ENCODE measurements around the gene GPR137B. TPM values are rescaled to one million over a fixed set of nuclear protein-coding genes. Genes with fewer than 3 reads are reported as not detected.

Gene GPR137B
- total and polyA plus RNA-seq, 12 donors, result 3.4 to 30.0 (median 13.7) TPM

- no peaks in the 10 kb centered on the region for H3K4me1 ChIP-seq (replicated peaks in 1 of 2)
- H3K9me3 ChIP-seq (replicated peaks in 1 of 3), result no peaks in the 10 kb centered on the region
- 89 to 95% (median 90%) methylated on average over 9 to 19 of the region's 19 CpGs for WGBS, 4 donors
- TF ChIP-seq POLR2A (IDR thresholded peaks at IDR 0.05) (no peak), CTCF (IDR thresholded peaks at IDR 0.05) (no peak)
- intact Hi-C loops (cut with DNase I), result no loop called here
- H3K36me3 ChIP-seq (replicated peaks in 1 of 2), result no peaks in the 10 kb centered on the region
- no peak for DNase-seq
- no peak overlapping the region for H3K4me3 ChIP-seq
- no peak overlapping the region for H3K27ac ChIP-seq
- H3K27me3 ChIP-seq, result no peaks in the 10 kb centered on the region
Observed at GRCh38 chr1:236150311-236150955, 8.1 kb downstream of the GPR137B start.

GRCh38 chr1:236150986-236151385 lies 8.6 kb downstream of the GPR137B start:
- Histone ChIP-seq H3K4me3 (no peak overlapping the region), H3K27ac (no peak overlapping the region), H3K9me3 (replicated peaks in 1 of 3) (no peaks in the 10 kb centered on the region), H3K27me3 (no peaks in the 10 kb centered on the region), H3K4me1 (replicated peaks in 1 of 2) (no peaks in the 10 kb centered on the region), H3K36me3 (replicated peaks in 1 of 2) (no peaks in the 10 kb centered on the region)
- TF ChIP-seq POLR2A (IDR thresholded peaks at IDR 0.05), result no peak
- TF ChIP-seq CTCF (IDR thresholded peaks at IDR 0.05), result no peak
- intact Hi-C loops (cut with DNase I), result no loop called here
- no peak for DNase-seq
- WGBS, 4 donors, result 80 to 94% (median 84%) methylated on average over 5 of the region's 5 CpGs

GRCh38 chr1:236151739-236152424 lies 9.5 kb downstream of the GPR137B start:
- TF ChIP-seq CTCF (IDR thresholded peaks at IDR 0.05) (no peak), POLR2A (IDR thresholded peaks at IDR 0.05) (no peak)
- WGBS, 4 donors, result 72 to 95% (median 91%) methylated on average over 12 of the region's 12 CpGs
- Histone ChIP-seq H3K27me3 (no peaks in the 10 kb centered on the region), H3K27ac (no peak overlapping the region), H3K4me1 (replicated peaks in 1 of 2) (no peaks in the 10 kb centered on the region), H3K4me3 (no peak overlapping the region), H3K9me3 (replicated peaks in 1 of 3) (no peaks in the 10 kb centered on the region), H3K36me3 (replicated peaks in 1 of 2) (no peaks in the 10 kb centered on the region)
- no peak for DNase-seq
- intact Hi-C loops (cut with DNase I), result no loop called here

- TF ChIP-seq CTCF (IDR thresholded peaks at IDR 0.05), result no peak
- no peak for TF ChIP-seq POLR2A (IDR thresholded peaks at IDR 0.05)
- WGBS, 4 donors, result 92 to 93% (median 92%) methylated on average over 10 to 13 of the region's 13 CpGs
- no peaks in the 10 kb centered on the region for H3K27me3 ChIP-seq
- H3K27ac ChIP-seq, result no peak overlapping the region
- no peak overlapping the region for H3K4me3 ChIP-seq
- no peaks in the 10 kb centered on the region for H3K4me1 ChIP-seq (replicated peaks in 1 of 2)
- intact Hi-C loops (cut with DNase I), result no loop called here
- H3K9me3 ChIP-seq (replicated peaks in 1 of 3), result no peaks in the 10 kb centered on the region
- H3K36me3 ChIP-seq (replicated peaks in 1 of 2), result no peaks in the 10 kb centered on the region
- no peak for DNase-seq
Observed at GRCh38 chr1:236154126-236154525, 11.8 kb downstream of the GPR137B start.

All from adrenal gland (tissue), 12 donors.